ENCODE data around the gene CMC4. TPM values are rescaled to one million over a fixed set of nuclear protein-coding genes. Genes with fewer than 3 reads are reported as not detected.
A peak's percentile ranks its signal among the peaks of the same experiment; 100 is the strongest.

The CMC4 gene
- polyA plus RNA-seq, 1 donor from 2014 or later = 16.4 TPM

GRCh38 chrX:155094468-155095061 lies 23.6 kb upstream of the CMC4 start:
- no peaks in the 10 kb centered on the region for H3K27me3 ChIP-seq (ENCODE audit: insufficient read depth, low read depth, low read length)
- no peaks in the 10 kb centered on the region for H3K9me2 ChIP-seq (ENCODE audit: insufficient read depth, low read length)
- H3K9me3 ChIP-seq (ENCODE audit: low read length) = no peaks in the 10 kb centered on the region
- H3K4me3 ChIP-seq (ENCODE audit: low read length) = no peak overlapping the region
- no peak overlapping the region for H2AFZ ChIP-seq (ENCODE audit: low read depth, low read length)
- H3K9ac ChIP-seq (ENCODE audit: low read length) = no peak overlapping the region
- H3F3A ChIP-seq (ENCODE audit: insufficient read depth, low read length, poor library complexity, severe bottlenecking) = no peaks in the 10 kb centered on the region
- no peak overlapping the region for H3K4me2 ChIP-seq (ENCODE audit: low read length)
- no peaks in the 10 kb centered on the region for H4K20me1 ChIP-seq (ENCODE audit: insufficient read depth)
- H3K36me3 ChIP-seq (ENCODE audit: insufficient read depth, low read length) = no peaks in the 10 kb centered on the region
- TF ChIP-seq REST (IDR thresholded peaks at IDR 0.05; ENCODE audit: borderline replicate concordance) = no peak
- no peak for TF ChIP-seq EZH2 (IDR thresholded peaks at IDR 0.05; ENCODE audit: borderline replicate concordance, insufficient read depth, low read length, poor library complexity, severe bottlenecking)
- no peak for TF ChIP-seq EP300 (conservative IDR thresholded peaks at IDR 0.05; ENCODE audit: poor library complexity, severe bottlenecking)
- TF ChIP-seq SMC3 (conservative IDR thresholded peaks at IDR 0.05; ENCODE audit: poor library complexity) = peak; percentile 51
- TF ChIP-seq MXI1 (conservative IDR thresholded peaks at IDR 0.05; ENCODE audit: poor library complexity, severe bottlenecking) = no peak
- peak; percentile 50 for TF ChIP-seq RAD21 (conservative IDR thresholded peaks at IDR 0.05)
- no peak for TF ChIP-seq POLR2AphosphoS5 (IDR thresholded peaks at IDR 0.05)
- TF ChIP-seq TAF1 (IDR thresholded peaks at IDR 0.05; ENCODE audit: low read depth) = no peak
- peak; percentile 63 for TF ChIP-seq CTCF (IDR thresholded peaks at IDR 0.05; ENCODE audit: poor library complexity, severe bottlenecking)
- no peaks in the 10 kb centered on the region for H3K79me2 ChIP-seq (replicated peaks; ENCODE audit: insufficient read depth, low read length)
- no peak overlapping the region for H3K27ac ChIP-seq (ENCODE audit: low read length)

- no peak overlapping the region for H3K9ac ChIP-seq (ENCODE audit: low read length)
Measured at GRCh38 chrX:155086961-155087735, 16.2 kb upstream of the CMC4 start.

More at GRCh38 chrX:155086961-155087735, 16.2 kb upstream of the CMC4 start:
- Histone ChIP-seq H3K27ac (ENCODE audit: low read length) (no peak overlapping the region), H3K36me3 (ENCODE audit: insufficient read depth, low read length) (no peaks in the 10 kb centered on the region), H4K20me1 (ENCODE audit: insufficient read depth) (no peaks in the 10 kb centered on the region), H3F3A (ENCODE audit: insufficient read depth, low read length, poor library complexity, severe bottlenecking) (no peaks in the 10 kb centered on the region), H3K27me3 (ENCODE audit: insufficient read depth, low read depth, low read length) (no peaks in the 10 kb centered on the region), H3K4me2 (ENCODE audit: low read length) (no peak overlapping the region), H2AFZ (ENCODE audit: low read depth, low read length) (no peak overlapping the region), H3K79me2 (replicated peaks; ENCODE audit: insufficient read depth, low read length) (no peaks in the 10 kb centered on the region), H3K4me3 (ENCODE audit: low read length) (no peak overlapping the region), H3K9me2 (ENCODE audit: insufficient read depth, low read length) (no peaks in the 10 kb centered on the region), H3K9me3 (ENCODE audit: low read length) (no peaks in the 10 kb centered on the region)
- no peak for TF ChIP-seq RAD21 (conservative IDR thresholded peaks at IDR 0.05)
- TF ChIP-seq REST (IDR thresholded peaks at IDR 0.05; ENCODE audit: borderline replicate concordance) = no peak
- no peak for TF ChIP-seq EZH2 (IDR thresholded peaks at IDR 0.05; ENCODE audit: borderline replicate concordance, insufficient read depth, low read length, poor library complexity, severe bottlenecking)
- no peak for TF ChIP-seq CTCF (IDR thresholded peaks at IDR 0.05; ENCODE audit: poor library complexity, severe bottlenecking)
- TF ChIP-seq POLR2AphosphoS5 (IDR thresholded peaks at IDR 0.05) = no peak
- no peak for TF ChIP-seq SMC3 (conservative IDR thresholded peaks at IDR 0.05; ENCODE audit: poor library complexity)

Data from neural cell (in vitro differentiated cells).